NCI-H1417 treated with DMSO at 0.1 percent for 48 hours (cell line): ENCODE measurements around the gene RASGRP2.

Experiments used
- DNase-seq: peaks from one replicate; lab custom pipeline; 2025; lab: John Stamatoyannopoulos, UW

Gene RASGRP2

DNA sequence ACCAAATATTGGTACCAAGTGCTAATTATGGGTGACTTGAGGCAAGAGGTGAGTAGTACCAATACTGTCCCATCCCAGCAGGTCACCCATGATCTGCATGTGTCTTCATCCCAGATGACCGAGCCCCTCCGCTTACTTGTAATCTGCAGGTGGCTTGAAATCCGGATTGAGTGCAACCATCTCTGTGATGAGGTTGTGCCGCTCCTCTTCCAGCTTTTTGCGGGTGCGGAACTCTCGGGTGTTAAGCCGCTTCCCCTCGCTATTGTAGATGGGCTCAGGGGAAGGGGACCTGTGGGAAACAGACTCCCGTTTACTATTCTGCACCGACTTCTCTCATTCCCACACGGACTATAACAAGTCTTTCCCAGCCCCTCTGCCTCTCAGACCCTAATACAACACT lies 26.2 kb upstream of the RASGRP2 start:
- no peak for DNase-seq

DNA sequence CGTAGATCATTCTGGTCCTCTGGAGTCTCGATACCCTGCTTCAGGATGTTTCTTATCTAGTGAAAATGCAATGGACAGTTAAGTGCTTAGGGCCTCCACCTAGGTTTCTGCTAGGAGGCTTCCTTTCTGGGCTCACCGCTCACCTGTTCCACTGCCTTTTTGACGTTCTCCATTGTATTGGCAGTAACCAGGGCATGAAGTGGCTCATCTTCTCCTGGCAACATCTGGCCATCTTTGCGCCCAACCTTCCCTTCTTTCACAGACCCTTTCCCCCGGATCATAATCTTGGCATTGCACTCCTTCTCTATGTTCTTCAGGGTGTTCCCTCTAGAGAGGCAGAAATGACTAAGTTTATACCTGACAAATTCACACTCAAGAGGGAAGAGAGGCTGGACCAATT lies 25.3 kb upstream of the RASGRP2 start:
- no peak for DNase-seq

DNA sequence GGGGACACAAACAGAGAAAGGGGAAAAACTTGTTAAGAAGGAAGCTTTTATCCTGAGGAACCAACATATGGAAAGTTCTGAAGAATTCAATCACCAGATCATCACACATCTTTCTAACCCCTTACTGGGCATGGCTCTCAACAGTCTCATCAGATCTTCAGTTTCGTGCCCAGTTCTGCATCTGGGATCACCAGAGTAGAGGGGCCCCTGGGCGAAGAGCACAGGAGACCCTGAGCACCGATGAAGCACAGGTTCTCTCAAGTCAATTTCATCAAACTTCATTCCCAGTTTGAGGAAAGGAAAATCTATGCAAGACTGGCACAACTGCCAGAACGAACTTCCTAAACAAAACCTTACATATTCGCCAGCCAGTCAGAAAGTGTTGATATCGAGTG lies 24.4 kb upstream of the RASGRP2 start:
- no peak for DNase-seq

DNA sequence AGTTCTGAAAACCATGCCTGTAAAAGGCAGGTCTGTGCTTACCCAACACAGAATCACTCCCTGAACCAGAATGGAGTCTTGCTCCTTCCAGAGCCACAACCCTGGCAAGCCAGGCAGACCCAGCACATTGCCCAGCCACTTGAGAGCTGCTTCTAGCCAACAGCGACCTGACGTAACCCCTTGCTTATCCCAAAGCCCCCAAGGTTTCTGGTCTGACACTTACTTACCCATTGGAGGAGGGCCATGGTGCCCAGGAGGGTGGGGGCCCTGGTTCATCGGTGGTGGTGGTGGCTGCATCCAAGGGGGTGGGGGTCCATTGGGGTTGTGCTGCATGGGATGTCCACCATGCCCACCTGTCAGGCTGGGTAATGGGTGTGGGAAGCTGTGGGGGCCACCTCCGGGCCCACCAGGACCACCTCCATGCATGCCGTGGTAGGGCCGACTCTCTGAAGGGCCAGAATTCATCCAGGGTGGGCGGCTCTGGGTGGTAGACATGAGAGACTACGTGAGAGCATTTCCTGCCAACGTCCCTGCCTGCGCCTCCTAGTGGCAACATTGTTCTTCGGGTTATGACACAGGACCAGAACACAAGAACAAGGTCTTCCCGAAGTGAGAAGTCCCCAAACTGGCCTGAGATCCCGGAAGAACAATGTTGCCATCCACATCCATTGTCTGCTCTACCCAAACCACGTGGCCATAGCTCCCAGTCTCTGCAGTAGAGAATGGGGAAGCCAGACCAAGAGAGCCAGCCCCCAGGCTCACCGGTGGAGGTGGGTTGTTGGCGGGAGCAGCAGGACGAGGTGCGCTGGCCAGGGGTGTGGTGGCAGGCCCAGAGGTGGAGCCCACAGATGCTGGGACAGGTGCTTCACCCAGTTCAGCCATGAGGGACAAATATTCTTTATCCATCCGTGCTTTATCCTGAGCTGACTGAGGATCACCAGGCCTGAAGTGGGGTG lies 23.7 kb upstream of the RASGRP2 start:
- DNase-seq = no peak

DNA sequence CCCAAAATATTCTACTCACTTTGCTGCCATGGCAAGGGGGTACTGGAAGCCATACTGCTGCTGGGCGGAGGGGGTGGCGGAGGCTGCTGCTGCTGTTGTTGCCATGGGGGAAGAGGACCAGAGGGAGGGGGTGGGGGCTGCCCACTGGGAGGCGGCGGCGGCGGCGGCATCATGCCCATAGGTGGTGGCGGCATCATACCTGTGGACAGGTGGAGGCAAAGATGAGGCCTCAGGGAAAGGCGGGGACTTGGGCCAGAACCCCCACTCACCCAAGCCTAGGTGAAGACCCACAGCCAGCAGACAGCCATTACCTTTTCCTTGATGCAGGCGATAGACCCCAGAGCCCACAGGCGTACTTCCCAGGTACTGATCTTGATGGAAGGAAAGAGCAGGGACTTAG lies 22.9 kb upstream of the RASGRP2 start:
- no peak for DNase-seq

DNA sequence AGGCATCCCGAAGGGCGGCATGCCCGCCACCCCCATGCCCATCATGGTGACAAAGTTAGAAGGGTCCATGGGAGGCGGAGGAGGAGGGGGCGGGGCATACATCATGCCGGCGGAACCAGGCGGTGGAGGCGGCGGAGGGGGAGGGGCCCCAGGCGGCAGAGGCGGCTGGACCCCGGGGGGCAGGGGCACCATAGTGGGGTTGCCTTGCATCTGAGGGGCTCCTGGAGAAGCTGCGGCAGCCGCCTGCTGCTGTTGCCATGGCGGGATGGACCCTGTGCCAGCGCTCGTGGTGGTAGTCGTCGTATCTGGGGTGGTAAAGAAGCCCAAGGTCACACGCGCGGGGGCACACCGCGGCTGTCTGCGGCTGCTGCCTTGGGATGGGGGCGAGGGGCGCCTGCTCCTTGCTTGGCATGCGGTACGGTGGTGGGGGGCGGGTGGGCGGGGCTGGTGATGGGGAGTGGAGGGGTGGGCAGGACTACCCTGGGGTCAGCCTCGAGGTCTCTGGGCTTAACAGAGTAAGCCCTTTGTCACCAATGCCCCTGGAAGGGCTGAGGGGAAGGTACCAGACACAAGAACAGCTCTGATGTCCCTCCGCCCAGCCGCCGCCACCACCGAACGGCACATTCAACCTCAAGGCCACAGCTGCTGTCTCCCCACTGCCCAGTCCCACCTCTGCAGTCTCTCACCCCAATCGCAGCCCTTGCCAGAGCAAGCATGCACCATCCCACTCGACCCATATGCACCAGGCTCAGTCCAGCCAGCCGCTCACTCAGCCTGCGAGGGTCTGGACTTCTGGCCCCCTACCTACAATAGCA lies 22.1 kb upstream of the RASGRP2 start:
- no peak for DNase-seq

DNA sequence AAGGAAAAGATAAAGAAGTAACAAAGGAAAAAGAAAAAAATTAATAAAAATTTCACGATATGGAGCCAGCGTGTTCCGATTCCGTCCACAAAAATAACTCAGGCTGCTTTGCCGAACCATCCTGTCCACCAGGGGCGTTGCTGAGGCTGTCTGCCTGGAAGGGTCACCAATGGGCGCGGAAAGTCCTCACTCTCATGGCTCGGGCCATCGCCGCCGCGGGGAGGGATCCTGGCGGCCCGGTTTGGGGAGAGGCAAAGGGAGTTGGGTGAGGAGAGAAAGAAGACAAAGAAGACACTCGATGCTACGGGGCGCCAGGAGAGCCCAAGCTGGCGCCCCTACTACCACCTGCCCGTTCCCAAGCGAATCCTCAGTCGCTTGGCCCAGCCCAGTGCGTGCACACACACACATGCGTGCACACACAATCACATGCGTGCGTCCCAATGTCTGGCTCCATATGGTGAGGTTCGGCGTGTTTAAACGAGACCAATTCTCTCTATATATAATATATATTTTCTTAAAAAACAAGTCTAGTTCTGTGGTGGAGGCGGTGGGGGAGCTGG lies 21.4 kb upstream of the RASGRP2 start:
- no peak for DNase-seq

DNA sequence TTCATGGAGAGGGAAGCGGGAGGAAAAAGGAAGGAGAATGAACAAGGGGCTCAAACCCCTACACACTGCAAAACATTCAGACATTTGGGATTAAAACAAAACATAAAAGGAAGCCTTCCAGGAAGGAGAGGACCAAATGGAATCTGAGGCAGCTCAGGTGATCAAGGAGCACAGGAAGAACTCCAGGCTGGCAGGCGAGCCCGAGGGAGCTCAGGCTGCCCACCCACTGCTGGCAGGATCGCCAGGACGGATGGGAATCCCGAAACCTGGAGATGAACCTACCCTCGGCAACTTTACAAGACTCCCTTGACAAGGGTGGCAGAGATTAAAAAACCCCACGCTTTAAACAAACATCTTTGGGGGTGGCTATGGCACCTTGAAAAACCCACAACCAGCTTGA lies 20.8 kb upstream of the RASGRP2 start:
- no peak for DNase-seq

DNA sequence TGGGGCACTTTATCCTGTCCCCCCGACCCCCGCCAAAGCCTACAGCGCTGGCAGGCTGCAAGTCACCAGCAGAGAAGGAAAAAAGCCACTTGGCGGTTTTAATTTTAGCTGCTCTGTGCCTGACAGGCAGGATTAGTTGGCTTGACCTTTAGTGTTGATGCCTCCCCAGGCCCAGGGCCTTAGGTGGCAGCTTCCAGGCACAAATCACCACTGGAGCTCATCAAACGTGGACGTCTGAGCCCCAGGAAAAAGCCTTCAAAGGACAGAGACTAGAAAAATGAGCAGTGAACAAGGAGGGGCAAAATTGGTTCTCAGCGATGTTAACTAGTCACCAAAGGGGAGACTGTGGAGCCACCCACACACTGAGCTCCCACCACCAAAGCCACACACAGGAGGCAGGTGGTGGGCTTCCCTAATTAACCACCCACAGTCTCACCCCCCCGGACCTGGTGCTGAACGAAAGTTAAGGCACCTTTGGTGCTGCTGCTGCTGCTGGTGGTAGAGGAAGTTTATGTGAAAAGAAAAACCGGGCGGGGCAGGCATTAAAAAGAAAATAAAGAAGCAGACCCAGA lies 20.2 kb upstream of the RASGRP2 start:
- DNase-seq = no peak

DNA sequence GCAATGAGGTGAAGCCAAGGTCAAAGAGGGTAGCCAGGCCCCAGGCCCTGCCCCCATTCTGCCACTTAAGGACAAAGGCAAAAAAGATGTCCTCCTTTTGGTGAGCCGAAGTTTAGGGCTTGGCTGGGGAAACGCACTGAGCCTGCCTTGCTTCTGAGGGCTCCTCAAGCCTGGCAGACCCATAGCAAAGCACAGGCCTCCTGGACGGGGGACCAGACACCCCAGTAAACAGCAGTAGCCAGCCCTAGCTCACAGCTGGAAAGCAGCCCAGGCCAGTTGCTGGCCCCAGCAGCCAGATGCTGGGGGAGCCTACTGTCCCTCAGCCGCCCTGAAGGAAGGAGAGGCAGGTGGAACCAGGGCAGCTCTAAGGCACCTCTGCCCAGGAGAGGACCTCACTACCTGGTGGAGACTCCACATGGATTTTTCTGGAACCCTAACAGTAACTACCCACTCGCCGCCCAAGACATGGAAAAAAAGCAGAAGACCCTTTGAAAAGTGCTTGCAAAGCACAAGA lies 19.6 kb upstream of the RASGRP2 start:
- no peak for DNase-seq

DNA sequence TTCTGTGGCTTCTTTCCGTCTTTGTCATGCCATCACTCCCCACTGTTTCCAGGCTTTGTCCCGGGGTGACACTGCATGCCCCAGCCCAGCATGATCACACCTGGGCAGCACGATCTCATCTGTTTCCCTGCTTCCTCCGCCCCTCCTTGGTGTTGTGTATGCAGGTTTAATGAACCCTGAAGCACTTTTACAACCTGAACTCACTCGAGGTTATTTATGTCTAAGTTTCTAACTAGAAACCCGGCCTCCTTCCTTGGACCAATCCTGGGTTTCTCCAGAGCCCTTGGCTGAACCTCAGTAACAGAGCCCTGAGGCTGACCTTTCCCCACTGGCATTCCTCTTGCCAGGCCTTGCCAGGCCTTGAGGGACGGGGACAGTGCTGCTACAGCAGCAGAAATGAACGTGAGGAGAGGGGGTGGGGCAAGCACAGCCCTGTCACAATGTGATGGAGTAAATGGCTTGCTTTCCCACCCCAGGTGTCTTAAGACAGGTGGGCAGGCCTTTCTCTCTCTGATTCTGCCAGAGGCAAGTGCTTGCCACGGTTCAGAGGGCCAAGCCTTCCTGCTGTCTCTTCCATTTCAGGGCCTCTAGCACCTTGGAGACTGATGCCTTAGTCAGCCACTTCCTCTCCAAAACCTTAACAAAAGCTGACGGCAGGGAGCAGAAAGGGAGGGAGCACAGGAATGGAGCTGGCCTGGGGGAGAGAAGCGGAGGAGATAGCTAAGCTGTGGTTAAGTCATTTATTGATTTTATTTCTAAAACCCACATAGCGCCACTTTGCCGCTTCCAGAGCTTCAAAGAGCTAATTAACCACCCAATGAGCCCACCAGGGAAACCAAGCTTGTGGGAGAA lies 19.0 kb upstream of the RASGRP2 start:
- no peak for DNase-seq

DNA sequence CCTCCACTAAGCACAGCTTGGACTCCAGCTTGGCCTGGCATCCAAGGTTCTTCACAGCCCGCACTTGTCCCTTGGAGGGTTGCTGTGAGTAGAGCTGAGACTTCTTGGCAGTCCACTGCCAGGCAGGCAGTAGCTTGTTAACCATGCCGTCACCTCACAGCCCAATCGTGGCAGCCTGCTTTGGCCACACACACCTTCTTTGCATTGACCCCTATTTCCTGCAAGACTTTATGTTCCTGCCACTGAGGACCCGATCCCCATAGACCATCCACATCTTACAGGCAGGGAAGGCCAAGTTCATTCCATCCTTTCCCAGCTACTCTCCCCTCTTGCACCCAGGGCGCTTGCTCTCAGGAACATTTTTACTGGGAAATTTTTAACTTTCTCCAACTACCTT lies 18.3 kb upstream of the RASGRP2 start:
- no peak for DNase-seq

DNA sequence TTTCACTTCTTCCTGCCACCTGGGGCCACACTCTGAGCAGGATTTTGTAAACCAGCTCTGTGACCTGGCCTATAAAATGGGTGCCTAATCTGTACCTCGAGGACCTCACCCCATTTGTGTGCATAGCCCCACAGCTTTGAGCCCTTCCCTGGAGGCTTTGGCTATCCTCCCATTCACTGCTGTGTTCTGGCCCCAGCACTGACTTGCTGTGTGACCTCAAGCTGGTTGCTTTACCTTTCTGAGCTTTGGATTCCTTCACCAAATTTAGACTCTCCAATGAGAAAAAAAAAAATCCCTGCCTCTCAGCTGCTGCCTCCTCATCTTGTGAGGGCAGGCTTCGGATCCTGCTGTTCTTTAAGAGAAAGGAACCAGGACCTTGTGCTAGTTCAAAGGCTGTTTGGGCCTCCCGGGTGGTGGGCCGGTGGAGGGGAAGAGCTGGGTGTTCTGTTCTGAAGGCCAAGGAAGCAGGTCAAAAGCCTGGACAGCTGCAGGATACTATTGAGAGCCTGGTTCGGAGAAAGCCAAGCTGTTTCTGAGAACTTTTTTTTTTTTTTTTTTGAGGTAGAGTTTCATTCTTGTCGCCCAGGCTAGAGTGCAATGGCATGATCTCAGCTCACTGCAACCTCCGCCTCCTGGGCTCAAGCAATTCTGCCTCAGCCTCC lies 16.9 kb upstream of the RASGRP2 start:
- no peak for DNase-seq

DNA sequence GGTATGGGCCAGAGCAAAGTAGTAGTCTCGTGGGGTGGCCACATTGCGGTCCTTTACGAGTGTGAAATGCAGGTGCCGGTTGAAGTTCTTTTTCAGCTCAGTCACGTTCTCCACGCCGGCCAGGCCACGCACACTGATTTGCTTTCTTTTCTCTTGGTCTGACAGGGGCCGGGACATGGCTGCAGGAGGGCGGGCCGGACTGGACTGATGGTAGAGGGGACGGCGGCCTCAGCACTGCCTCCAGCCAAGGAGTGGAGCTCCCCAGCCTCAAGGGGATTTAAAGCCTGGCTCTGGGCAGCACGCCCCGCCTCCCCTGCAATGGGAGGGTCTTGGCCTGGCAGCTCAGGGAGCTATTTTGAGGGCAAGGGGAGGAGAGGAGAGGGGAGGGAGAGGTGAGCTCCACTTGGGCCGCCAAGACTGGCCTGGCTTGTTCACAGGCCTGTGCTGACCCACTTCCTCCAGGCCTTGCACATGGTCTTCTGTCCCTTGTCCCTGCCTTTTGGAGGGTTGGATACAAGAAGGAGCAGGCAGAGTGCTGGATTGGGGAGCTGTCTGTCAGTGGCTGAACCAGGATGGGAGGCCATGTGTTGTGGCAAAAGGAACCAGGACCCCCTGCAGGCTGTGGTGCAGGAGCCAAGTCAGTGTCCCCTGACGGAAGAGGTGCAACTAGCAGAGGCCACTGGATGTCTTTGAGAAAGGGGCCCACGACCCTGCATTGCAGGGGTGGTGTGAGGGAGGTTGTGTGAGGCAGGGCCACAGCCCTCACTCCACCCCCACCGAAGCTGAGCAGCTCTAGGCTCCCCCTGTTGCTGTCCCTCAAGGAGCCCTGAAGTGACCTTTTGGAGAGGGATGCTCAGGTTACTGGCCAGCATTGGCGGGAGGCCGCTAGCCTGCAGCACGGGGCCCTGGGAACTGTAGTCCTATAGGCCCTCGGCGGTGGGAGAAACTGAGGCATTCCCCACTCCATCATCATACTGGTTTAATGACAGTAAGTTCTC lies 16.1 kb upstream of the RASGRP2 start, which contains the start of gene PYGM:
Gene PYGM, minus strand, starts transcription at position 253 of the 998 bp plus-strand sequence. Its CDS starts 76 bp downstream, at position 177.
- no peak for DNase-seq

DNA sequence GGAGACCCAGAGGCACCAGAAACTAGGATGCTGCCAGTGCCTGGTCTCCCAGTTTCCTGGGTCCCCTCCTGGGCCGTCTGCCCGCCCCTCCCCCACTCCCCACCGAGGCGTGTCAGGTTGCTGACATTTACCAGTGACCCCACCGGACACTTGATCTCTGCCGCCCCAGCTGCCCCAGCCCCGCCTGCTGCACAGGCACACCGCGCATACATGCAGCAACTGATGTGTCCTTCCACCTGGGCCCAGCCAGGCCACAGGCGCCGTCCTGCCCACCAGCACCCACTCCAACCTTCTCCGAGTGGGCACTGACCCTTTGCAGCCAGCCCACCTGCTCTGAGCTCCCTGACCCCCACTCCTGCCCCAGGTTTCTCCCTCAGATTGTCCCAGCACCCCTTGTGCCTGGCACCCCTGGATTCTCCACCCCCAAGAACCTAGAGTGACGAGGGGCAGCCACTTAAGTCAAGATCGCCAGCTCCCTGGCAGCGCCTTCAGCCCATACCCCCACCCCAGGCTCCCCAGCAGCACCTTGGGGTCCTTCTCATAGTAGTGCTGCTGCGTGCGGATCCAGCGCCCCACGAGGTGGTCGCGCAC lies 15.3 kb upstream of the RASGRP2 start:
- DNase-seq = no peak

DNA sequence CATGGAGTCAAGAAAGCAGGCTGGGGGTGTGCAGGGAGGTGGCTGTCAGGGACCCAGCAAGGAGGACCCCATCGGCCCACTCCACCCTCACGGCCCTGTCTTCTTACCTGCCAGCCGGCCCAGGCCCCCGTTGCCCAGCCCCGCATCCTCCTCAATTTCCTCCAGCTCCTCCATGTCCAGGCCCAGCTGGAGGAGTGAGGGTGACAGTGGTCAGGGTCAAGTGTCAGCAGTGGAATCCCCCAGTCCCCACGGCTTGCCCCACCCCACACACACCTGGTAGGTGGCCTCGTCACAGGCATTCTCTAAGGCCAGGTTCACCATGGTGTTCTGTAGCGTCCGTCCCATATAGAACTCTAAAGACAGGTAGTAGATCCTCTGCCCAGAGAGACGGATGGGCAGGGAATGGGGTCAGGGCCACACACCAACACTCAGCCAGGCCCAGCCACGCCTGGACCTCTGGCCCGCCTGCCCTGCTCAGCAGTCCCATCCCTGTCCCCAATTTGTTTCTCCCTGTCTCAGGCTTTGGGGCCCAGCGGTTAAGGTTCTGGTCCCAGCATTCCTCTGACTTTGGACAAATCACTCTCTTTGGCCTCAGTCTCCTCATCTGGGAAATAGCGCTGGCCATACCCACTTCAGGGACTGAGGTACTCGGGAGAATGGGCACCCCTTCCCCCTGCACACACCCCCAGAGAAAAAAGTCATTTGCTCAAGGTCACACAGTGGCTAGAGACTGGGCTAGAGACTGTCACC lies 14.6 kb upstream of the RASGRP2 start:
- no peak for DNase-seq

DNA sequence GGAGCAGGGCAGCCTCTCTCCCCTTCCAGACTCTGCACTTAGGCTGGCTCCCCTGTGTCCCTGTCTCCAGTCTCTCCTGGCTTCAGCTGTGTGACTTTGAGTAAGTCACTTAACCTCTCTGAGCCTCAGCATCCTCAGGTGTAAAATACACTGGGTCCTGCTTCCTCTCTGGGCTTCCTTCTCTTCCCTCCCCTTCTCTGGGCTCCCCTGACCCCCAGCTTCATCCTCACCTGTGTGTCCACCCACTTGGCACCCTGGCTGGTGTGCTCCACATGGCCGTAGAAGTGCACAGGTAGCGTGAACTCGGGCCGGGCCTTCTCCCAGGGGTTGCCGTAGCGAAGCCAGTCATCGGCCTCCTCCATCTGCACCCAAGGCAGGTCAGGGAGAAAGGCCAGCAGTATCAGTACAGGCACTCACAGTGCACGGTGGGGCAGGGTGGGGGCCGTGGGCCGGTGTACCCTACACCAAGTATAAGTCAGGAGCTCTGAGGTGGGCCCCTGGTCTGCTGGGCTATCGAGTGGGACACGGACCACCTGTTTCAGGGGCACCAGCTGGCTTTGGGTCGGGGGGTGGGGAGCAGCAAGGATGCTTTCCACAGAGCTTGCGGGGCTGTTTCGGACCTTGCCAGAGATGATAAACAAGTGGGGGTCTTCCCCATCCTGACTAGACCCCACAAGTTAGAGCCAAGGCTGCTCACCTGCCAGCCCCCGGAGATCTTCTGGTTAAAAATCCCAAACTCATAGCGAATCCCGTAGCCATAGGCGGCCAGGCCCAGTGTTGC lies 13.8 kb upstream of the RASGRP2 start:
- no peak for DNase-seq
